ENCODE data around the gene SMAD2. TPM values are rescaled to one million over a fixed set of nuclear protein-coding genes. Genes with fewer than 3 reads are reported as not detected.

Gene SMAD2
- total RNA-seq, 2 experiments from 2014 or later: 40.4 to 81.1 TPM

GRCh38 chr18:47929681-47930198, 719 bp downstream of the SMAD2 start:
- peaks cover 20% of the 10 kb centered on the region for H4K20me1 ChIP-seq (ENCODE audit: insufficient read depth, low read length)
- H3K4me3 ChIP-seq (ENCODE audit: low read depth, low read length, poor library complexity, severe bottlenecking): peak overlapping the region; percentile 80
- no peaks in the 10 kb centered on the region for H3K9me3 ChIP-seq (ENCODE audit: low read length)
- no peak for DNase-seq (ENCODE audit: low spot score)
- H3K4me1 ChIP-seq (ENCODE audit: insufficient read depth, low read length, poor library complexity, severe bottlenecking): peaks cover 22% of the 10 kb centered on the region
- ChIA-PET POLR2A (no interaction called here), CTCF (ENCODE audit: unreplicated experiment) (no interaction called here)
- H3K4me2 ChIP-seq (ENCODE audit: low read length): peak overlapping the region; percentile 95
- BruUV-seq (replicated peaks): no TSS peak
- no peak for TF ChIP-seq EZH2phosphoT487 (IDR thresholded peaks at IDR 0.05; ENCODE audit: borderline replicate concordance, low read depth, low read length)
- TF ChIP-seq CTCF (conservative IDR thresholded peaks at IDR 0.05; ENCODE audit: low read length): no peak
- no peaks in the 10 kb centered on the region for H3K9me2 ChIP-seq (ENCODE audit: insufficient read depth, low read length)
- H3K27ac ChIP-seq (ENCODE audit: low read depth, low read length, poor library complexity, severe bottlenecking): peak overlapping the region; percentile 72
- H3K79me2 ChIP-seq (ENCODE audit: insufficient read depth, low read depth, low read length): peaks cover 53% of the 10 kb centered on the region
- intact Hi-C loops (cut with micrococcal nuclease; ENCODE audit: unreplicated experiment): loop anchor here (5.0 kb wide), 2 partner anchors 48 to 247 kb away; no protein-coding TSS in a partner anchor
- peaks cover 3% of the 10 kb centered on the region; the same call in 1 of the 2 replicates for H3K36me3 ChIP-seq (ENCODE audit: insufficient read depth, low read length)
- peak overlapping the region; percentile 61; the same call in 1 of the 2 replicates for H2AFZ ChIP-seq (ENCODE audit: low read length)

GRCh38 chr18:47928466-47928865, 2.0 kb downstream of the SMAD2 start:
- Histone ChIP-seq H2AFZ (ENCODE audit: low read length) (no peak overlapping the region), H3K27ac (ENCODE audit: low read depth, low read length, poor library complexity, severe bottlenecking) (no peak overlapping the region), H3K9me2 (ENCODE audit: insufficient read depth, low read length) (no peaks in the 10 kb centered on the region), H3K9me3 (ENCODE audit: low read length) (no peaks in the 10 kb centered on the region), H4K20me1 (ENCODE audit: insufficient read depth, low read length) (peaks cover 20% of the 10 kb centered on the region), H3K4me2 (ENCODE audit: low read length) (peak overlapping the region; percentile 95), H3K79me2 (ENCODE audit: insufficient read depth, low read depth, low read length) (peaks cover 65% of the 10 kb centered on the region), H3K36me3 (ENCODE audit: insufficient read depth, low read length) (peaks cover 3% of the 10 kb centered on the region; the same call in 1 of the 2 replicates), H3K4me1 (ENCODE audit: insufficient read depth, low read length, poor library complexity, severe bottlenecking) (peaks cover 22% of the 10 kb centered on the region), H3K4me3 (ENCODE audit: low read depth, low read length, poor library complexity, severe bottlenecking) (peak overlapping the region; percentile 80)
- ChIA-PET CTCF (ENCODE audit: unreplicated experiment) (no interaction called here), POLR2A (interaction anchor here (0.6 kb wide), 1 partner anchor 43 kb away, joined by 3 read pairs; no protein-coding TSS in a partner anchor)
- intact Hi-C loops (cut with micrococcal nuclease; ENCODE audit: unreplicated experiment): no loop called here
- BruUV-seq (replicated peaks): no TSS peak
- DNase-seq (ENCODE audit: low spot score): no peak
- TF ChIP-seq CTCF (conservative IDR thresholded peaks at IDR 0.05; ENCODE audit: low read length) (no peak), EZH2phosphoT487 (IDR thresholded peaks at IDR 0.05; ENCODE audit: borderline replicate concordance, low read depth, low read length) (no peak)

GRCh38 chr18:47926101-47926850, 4.2 kb downstream of the SMAD2 start:
- H3K9me3 ChIP-seq (ENCODE audit: low read length): no peaks in the 10 kb centered on the region
- H4K20me1 ChIP-seq (ENCODE audit: insufficient read depth, low read length): peaks cover 23% of the 10 kb centered on the region
- DNase-seq (ENCODE audit: low spot score): no peak
- no peaks in the 10 kb centered on the region for H3K9me2 ChIP-seq (ENCODE audit: insufficient read depth, low read length)
- BruUV-seq (replicated peaks): no TSS peak
- ChIA-PET POLR2A (interaction anchor here (0.5 to 0.6 kb wide), 2 partner anchors 103 to 1956 kb away, joined by 3 read pairs; no protein-coding TSS in a partner anchor), CTCF (ENCODE audit: unreplicated experiment) (no interaction called here)
- H3K79me2 ChIP-seq (ENCODE audit: insufficient read depth, low read depth, low read length): peaks cover 87% of the 10 kb centered on the region
- H3K27ac ChIP-seq (ENCODE audit: low read depth, low read length, poor library complexity, severe bottlenecking): no peak overlapping the region
- H3K4me1 ChIP-seq (ENCODE audit: insufficient read depth, low read length, poor library complexity, severe bottlenecking): peaks cover 12% of the 10 kb centered on the region
- H3K4me3 ChIP-seq (ENCODE audit: low read depth, low read length, poor library complexity, severe bottlenecking): no peak overlapping the region
- TF ChIP-seq CTCF (conservative IDR thresholded peaks at IDR 0.05; ENCODE audit: low read length) (no peak), EZH2phosphoT487 (IDR thresholded peaks at IDR 0.05; ENCODE audit: borderline replicate concordance, low read depth, low read length) (no peak)
- 0 out of 2 replicates have a peak overlapping the region, but pooled peaks have one; percentile 16 for H3K4me2 ChIP-seq (ENCODE audit: low read length)
- peaks cover 3% of the 10 kb centered on the region; the same call in 1 of the 2 replicates for H3K36me3 ChIP-seq (ENCODE audit: insufficient read depth, low read length)
- no peak overlapping the region for H2AFZ ChIP-seq (ENCODE audit: low read length)
- intact Hi-C loops (cut with micrococcal nuclease; ENCODE audit: unreplicated experiment): no loop called here
